HG03097 (cell line): ENCODE results near the gene KLHL22.
"Not testable (repeated sequence)": the region's sequence is repeated elsewhere in the genome, so short reads cannot be mapped to it uniquely, and the experiment has no call there.

Experiments used
- ATAC-seq: cut with Tn5 transposase; IDR thresholded peaks from one replicate; pipeline ENCODE4 v1.9.1; 2021; ENCODE audit not compliant: unreplicated experiment, low FRiP score

KLHL22 gene

GRCh38 chr22:20423008-20423905, 72.3 kb downstream of the KLHL22 start:
- ATAC-seq: no peak

- no peak for ATAC-seq
Measured at GRCh38 chr22:20422271-20423007, 73.2 kb downstream of the KLHL22 start.

- no peak for ATAC-seq
Measured at GRCh38 chr22:20421507-20421874, 74.1 kb downstream of the KLHL22 start.

DNA sequence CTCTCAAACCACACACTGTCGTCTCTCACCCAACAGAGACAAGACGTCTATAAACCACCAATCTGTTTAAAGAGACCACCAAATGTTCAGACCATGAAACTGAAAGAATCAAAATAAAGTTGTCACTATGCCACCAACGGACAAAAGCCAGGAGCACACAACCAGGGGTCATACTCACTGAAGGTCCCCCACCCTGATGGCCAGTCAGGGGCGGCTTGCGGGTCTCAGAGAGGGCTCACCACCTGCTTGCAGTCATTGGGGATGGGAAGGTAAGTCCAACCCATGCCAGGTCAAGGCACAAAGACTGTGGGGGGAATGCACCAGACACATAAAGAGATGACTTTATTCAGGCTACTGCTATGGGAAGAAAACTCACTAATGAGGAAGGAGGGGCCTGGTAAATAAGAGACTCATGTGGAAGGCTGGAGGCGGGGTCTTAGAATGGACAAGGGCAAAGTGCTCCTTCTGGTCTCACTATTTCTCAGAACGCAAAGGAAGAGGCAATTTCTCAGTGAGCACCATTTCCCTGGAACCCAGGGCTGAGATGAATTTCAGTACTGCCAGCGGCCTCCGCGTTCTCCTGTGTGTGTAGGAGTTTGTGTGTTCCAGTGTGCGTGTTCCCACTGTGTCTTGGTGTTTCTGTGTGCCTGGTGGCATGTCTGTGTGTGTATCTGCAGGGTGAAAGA, 75.3 kb downstream of the KLHL22 start:
- no peak for ATAC-seq

DNA sequence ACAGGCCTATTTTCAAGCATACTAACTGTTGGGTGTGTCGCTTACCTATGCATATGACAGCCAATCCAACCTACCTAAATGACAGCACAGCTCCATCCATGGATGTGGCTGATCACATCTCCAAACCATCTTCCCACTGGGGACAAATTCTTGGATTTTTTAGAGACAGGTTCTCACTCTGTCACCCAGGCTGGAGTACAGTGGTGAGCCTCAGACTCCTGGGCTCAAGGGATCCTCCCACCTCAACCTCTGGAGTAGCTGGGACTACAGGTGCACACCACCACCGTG, 76.0 kb downstream of the KLHL22 start:
- no peak for ATAC-seq

GRCh38 chr22:20418211-20418788, 77.3 kb downstream of the KLHL22 start:
- no peak for ATAC-seq

GRCh38 chr22:20415699-20416098, 79.9 kb downstream of the KLHL22 start:
- not testable (repeated sequence) for ATAC-seq

DNA sequence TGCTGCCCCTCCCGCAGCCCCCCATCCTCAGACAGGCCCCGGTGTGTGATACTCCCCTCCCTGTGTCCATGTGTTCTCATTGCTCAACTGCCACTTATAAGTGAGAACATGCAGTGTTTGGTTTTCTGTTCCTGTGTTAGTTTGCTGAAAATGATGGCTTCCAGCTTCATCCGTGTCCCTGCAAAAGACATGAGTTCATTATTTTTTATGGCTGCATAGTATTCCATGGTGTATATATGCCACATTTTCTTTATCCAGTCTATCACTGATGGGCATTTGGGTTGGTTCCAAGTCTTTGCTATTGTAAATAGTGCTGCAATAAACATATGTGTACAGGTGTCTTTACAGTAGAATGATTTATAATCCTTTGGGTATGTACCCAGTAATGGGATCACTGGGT, 80.4 kb downstream of the KLHL22 start:
- ATAC-seq: not testable (repeated sequence)

DNA sequence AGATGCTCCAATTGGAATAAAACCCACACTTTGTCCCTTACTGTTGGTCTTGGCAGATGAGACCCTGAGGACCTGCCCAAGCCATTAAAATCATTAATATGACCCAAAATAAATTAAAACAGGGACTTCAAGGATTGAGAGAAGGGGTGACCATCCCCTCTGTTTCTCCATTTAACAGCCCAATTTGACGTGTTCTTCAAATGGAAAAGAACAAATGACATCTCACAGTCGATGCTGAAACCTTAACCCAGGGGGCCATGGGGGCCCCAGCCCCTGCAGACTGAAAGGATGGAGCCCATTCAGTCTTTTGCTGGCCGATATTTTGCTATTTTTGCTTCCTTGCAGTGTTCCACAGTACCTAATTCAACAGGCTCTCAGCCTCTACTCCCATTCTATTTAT, 81.1 kb downstream of the KLHL22 start:
- ATAC-seq: no peak

DNA sequence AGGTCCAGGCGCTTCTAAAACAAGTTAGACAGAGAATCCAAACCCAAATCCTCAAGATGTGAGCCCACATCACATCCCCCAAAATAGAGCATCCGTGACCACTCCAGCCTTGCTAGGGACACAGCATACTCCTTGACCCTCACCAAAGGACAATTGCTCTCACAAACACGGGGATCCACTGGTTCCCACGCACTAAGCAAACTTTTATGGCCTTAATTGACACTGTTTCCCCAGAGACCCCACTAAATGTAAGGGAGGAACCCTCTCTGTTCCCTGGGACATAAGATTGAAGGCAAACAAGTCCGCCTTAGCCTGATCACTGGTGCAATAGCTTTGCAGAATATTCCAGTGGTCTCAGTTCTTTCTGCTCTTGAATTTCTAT, 81.5 kb downstream of the KLHL22 start:
- ATAC-seq: no peak

DNA sequence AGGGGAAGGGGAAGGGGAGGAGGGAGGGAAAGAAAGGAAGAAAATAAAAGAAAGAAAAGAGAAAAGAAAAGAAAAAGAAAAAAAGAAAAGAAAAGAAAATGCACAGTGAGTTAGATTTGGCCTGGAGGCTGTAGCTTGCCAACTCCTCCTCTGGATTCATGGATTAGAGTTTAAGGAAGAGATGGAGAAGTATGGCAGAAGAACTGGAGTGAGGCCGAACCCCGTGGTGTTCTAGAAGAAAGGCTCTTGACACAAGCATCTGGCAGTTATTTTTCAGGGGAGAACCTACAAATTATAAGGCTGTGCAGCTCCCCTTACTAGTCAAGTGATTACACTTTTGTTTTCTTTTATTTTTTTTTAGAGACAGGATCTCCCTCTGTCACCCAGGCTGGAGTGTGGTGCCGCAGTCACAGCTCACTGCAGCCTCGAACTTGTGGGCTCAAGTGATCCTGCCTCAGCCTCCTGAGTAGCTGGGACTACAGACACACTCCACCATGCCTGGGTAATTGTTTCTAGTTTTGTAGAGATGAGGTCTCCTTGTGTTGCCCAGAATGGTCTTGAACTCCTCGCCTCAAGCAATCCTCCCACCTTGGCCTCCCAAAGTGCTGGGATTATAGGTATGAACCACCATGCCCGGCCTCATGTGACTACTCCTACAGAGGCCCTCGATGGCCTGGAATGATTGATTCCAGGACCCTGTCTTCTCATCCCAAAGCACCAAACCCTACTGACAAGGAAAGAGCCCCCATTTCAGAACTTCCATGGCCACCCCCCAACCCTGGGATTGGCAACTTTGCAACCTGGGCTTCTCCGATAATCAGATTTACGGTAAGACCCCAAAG, 82.2 kb downstream of the KLHL22 start:
- ATAC-seq: no peak

DNA sequence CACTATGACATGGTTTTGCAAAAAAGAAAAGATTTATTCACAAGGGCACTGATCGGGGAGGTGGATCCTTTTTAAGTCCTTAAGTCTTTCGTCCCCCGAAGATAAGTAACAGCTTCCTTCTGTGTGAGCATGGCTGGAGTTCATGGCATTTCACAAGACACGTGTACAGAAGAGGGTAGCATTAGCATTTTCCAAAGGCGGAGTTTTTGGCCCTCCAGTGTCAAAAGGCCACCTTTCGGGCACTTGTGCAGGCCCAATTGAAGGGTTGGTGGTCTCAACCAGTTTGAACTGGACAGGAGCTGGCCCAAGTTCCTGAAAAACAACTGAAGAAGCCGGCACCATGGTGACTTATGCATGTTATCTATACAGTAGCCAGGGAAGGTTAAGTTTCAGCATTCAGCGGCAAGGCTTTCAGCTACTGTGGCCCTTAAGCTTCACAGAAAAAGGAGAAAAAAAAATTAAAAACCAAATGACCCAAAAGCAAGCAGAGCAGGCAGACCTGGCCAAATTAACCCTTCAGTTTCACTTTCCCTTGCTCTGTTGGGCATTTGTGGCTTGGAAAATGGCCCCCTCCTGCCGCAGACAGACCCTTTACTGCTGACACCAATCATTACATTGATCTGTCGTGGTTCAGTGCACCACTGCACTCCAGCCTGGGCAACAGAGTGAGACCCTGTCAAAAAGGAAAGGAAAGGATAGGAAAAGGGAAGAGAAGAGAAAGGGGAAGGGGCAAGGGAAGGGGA, 83.0 kb downstream of the KLHL22 start:
- ATAC-seq: no peak

GRCh38 chr22:20409385-20409784, 86.2 kb downstream of the KLHL22 start:
- ATAC-seq: not testable (repeated sequence)

DNA sequence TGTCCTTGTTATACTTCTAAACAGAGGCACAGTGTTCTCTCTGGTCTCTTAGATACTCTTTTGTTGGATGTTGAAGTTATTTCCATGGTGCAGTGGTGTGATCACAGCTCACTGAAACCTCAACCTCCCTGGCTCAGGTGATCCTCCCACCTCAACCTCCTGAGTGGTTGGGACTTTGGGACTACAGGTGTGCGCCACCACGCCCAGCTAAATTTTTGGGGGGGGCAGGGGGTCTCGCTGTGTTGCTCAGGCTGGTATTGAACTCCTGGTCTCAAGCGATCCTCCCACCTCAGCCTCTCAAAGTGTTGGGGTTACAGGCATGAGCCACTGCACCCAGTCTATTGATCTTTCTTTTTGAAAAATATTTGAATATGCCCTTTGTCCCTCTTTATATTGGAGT, 86.7 kb downstream of the KLHL22 start:
- ATAC-seq: no peak

GRCh38 chr22:20407829-20408228, 87.8 kb downstream of the KLHL22 start:
- no peak for ATAC-seq

DNA sequence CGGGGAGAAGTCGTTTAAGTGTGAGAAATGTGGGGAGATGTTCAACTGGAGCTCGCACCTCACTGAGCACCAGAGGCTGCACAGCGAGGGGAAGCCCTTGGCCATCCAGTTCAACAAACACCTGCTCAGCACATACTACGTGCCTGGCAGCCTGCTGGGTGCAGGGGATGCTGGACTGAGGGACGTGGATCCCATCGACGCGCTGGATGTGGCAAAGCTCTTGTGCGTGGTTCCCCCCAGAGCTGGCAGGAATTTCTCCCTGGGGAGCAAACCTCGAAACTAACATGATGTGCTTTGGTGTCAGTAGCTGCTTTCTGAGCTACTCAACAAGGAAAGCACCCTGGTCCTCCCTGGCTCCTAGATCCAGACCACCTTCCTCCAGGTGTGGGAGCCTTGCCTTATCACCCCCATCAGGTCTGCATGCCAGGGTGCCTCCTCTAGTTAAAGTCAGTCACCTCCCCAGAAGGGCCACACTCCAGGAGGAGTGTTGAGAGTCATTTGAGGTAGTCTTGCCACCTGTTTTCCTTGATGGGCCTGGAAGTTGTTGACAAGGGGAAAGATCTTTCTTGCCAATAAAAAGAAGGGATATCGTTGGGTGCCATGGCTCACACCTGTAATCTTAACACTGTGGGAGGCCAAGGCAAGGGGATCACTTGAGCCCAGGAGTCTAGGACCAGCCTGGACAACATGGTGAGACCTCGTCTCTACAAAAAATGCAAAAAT, 88.7 kb downstream of the KLHL22 start:
- no peak for ATAC-seq

DNA sequence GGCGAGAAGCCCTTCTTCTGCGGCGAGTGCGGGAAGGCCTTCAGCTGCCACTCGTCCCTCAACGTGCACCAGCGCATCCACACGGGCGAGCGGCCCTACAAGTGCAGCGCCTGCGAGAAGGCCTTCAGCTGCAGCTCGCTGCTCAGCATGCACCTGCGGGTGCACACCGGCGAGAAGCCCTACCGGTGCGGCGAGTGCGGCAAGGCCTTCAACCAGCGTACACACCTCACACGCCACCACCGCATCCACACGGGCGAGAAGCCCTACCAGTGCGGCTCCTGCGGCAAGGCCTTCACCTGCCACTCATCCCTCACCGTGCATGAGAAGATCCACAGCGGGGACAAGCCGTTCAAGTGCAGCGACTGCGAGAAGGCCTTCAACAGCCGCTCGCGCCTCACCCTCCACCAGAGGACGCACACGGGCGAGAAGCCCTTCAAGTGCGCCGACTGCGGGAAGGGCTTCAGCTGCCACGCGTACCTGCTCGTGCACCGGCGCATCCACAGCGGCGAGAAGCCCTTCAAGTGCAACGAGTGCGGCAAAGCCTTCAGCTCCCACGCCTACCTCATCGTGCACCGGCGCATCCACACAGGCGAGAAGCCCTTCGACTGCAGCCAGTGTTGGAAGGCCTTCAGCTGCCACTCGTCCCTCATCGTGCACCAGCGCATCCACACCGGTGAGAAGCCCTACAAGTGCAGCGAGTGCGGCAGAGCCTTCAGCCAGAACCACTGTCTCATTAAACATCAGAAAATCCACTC, 89.5 kb downstream of the KLHL22 start:
- ATAC-seq: no peak

GRCh38 chr22:20405291-20405930, 90.2 kb downstream of the KLHL22 start:
- ATAC-seq: no peak
